SK-N-MC (cell line): Measurements from ENCODE around the gene FMNL3.

Experiments used
- EZH2 ChIP-seq: fragments of 200-600 bp; sonication (generic); IDR thresholded peaks from one replicate; pipeline ENCODE4 v1.6.1; 2017; ENCODE audit warnings: antibody characterized with exemption
- FOXP2 ChIP-seq: optimal IDR thresholded peaks from 2 replicates; pipeline ENCODE3; 2011; ENCODE audit warnings: mild to moderate bottlenecking, moderate library complexity; ENCODE audit not compliant: insufficient read depth; ENCODE audit errors: extremely low read length, control extremely low read depth
- POLR2AphosphoS5 ChIP-seq: IDR thresholded peaks from 2 replicates; pipeline ENCODE4 v1.6.1; 2012; ENCODE audit warnings: mild to moderate bottlenecking, low read depth, low read length, borderline replicate concordance

GRCh38 chr12:49673446-49674317 is 33.5 kb downstream of the FMNL3 start:
- TF ChIP-seq POLR2AphosphoS5, result no peak
- TF ChIP-seq EZH2, result no peak
- no peak for TF ChIP-seq FOXP2
